ENCODE data around the gene BTBD17. TPM values are rescaled to one million over a fixed set of nuclear protein-coding genes. Genes with fewer than 3 reads are reported as not detected.

Gene BTBD17
- total RNA-seq, 2 experiments from 2014 or later: 0.18 TPM; not detected in 1

DNA sequence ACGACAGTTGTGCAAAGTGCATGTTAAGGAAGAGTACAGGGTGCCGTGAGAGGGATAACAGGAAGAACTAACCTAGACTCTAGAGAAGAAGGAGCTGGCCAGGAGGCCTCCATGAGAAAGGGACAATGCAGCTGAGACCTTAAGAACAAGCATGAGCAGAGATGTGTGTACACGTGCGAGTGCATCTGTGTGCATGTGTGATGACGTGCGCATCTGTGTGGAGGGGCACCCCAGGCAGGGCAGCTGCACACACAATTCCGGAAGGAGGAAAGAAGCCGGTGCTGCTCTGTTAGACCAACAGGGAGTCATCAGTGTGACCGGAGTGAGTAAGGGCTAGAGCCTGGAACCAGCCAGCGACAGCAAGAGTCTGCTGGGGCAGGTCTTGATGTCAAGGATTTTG, 43.3 kb downstream of the BTBD17 start:
- DNase-seq: no peak
- Mint-ChIP-seq H3K27ac (no peak overlapping the region), H3K4me1 (no peaks in the 10 kb centered on the region), H3K9me3 (no peaks in the 10 kb centered on the region), H3K36me3 (ENCODE audit: low read depth) (no peaks in the 10 kb centered on the region), H3K4me3 (no peak overlapping the region), H3K27me3 (peaks cover 21% of the 10 kb centered on the region)
- POLR2A ChIA-PET: no interaction called here
- CTCF ChIA-PET: interaction anchor here (1.8 kb wide), 1 partner anchor 12 kb away, joined by 5 read pairs; no protein-coding TSS in a partner anchor

DNA sequence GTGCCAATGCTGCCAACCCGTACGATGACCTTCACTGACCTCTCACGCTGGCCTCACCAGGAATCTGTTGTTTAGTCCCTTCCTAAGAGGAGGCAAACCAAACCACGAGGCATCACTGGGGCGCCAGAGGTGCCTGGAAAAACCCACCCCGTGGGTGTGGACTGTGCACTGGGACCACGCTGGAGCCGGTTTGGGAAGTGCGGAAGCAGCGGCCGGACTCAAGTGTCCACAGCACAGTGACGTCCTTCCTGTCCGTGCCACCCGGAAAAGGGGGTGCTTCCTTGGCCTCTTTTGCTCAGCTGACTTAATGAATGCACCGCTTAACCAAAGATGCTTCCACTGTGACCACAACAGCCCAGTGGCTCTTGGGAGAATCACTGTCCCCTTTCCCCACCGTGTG, 44.6 kb downstream of the BTBD17 start:
- Mint-ChIP-seq H3K27ac (no peak overlapping the region), H3K4me1 (no peaks in the 10 kb centered on the region), H3K9me3 (peaks cover 7% of the 10 kb centered on the region), H3K27me3 (peaks cover 16% of the 10 kb centered on the region), H3K36me3 (ENCODE audit: low read depth) (no peaks in the 10 kb centered on the region), H3K4me3 (no peak overlapping the region)
- no peak for DNase-seq
- POLR2A ChIA-PET: no interaction called here
- CTCF ChIA-PET: interaction anchor here (1.8 kb wide), 1 partner anchor 11 kb away, joined by 5 read pairs; no protein-coding TSS in a partner anchor

DNA sequence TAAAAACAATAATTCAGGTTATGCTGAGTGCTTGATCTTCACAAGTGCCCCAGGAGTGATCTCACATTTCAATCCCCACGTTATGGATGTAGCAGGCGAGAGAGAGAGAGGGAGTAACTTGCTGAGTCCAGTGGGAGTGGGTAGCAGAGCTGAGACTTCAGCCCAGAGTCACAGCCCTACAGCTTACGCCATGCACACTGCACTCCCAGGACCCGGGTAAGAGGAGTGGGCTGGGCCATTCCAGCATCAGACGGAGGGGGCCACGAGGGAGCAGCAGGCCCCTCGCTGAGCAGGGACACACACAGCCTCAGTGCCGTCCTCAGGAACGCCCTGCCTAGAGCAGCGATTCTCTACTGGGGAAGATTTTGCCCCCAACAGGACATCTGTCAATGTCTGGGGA, 45.4 kb downstream of the BTBD17 start:
- no peak for DNase-seq
- Mint-ChIP-seq H3K27me3 (peaks cover 10% of the 10 kb centered on the region), H3K4me3 (no peak overlapping the region), H3K36me3 (ENCODE audit: low read depth) (no peaks in the 10 kb centered on the region), H3K9me3 (peaks cover 7% of the 10 kb centered on the region), H3K4me1 (no peaks in the 10 kb centered on the region), H3K27ac (no peak overlapping the region)
- POLR2A ChIA-PET: no interaction called here
- CTCF ChIA-PET: no interaction called here

DNA sequence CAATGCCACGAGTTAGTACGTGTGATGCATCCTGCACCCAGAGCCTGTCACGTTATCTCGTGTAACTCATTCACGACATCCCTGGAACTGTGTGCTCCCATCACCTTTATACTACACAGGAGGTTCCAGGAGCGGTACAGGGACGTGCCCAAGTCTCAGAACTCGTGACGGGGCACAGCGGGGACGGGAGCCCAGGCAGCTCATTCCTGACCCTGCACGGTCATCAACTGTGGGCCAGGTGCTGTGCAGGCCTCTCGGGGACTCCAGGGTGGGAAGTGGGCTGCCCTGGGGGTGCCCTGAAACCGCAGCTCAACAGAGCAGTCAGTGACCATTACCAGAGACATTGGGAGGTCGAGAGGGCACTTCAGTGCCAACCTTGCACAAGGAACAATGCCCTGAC, 46.8 kb downstream of the BTBD17 start:
- Mint-ChIP-seq H3K27ac (no peak overlapping the region), H3K27me3 (no peaks in the 10 kb centered on the region), H3K9me3 (peaks cover 7% of the 10 kb centered on the region), H3K4me1 (no peaks in the 10 kb centered on the region), H3K4me3 (no peak overlapping the region), H3K36me3 (ENCODE audit: low read depth) (no peaks in the 10 kb centered on the region)
- no peak for DNase-seq
- ChIA-PET CTCF (no interaction called here), POLR2A (no interaction called here)

DNA sequence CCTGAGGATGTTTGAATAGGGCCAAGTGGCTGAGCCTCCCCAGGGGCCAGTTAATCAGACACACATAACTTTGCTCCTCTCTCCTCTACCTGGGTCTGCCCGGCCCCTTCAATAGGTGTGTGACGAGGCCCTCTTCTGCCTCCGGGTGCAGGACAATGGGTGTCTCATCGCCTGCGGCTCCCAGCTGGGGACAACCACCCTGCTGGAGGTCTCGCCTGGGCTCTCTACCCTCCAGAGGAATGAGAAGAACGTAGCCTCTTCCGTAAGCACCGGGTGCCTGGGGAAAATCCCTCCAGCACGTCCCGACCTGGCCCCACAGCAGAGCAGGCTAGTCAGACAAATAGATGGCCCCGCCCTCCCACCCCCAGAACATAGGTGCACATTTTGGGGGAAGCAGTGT, 51.8 kb downstream of the BTBD17 start:
- H3K36me3 Mint-ChIP-seq (ENCODE audit: low read depth): no peaks in the 10 kb centered on the region
- no peak overlapping the region for H3K27ac Mint-ChIP-seq
- H3K9me3 Mint-ChIP-seq: peaks cover 7% of the 10 kb centered on the region
- H3K4me3 Mint-ChIP-seq: no peak overlapping the region
- ChIA-PET POLR2A (no interaction called here), CTCF (no interaction called here)
- H3K4me1 Mint-ChIP-seq: peaks cover 24% of the 10 kb centered on the region
- H3K27me3 Mint-ChIP-seq: peaks cover 4% of the 10 kb centered on the region
- DNase-seq: no peak

DNA sequence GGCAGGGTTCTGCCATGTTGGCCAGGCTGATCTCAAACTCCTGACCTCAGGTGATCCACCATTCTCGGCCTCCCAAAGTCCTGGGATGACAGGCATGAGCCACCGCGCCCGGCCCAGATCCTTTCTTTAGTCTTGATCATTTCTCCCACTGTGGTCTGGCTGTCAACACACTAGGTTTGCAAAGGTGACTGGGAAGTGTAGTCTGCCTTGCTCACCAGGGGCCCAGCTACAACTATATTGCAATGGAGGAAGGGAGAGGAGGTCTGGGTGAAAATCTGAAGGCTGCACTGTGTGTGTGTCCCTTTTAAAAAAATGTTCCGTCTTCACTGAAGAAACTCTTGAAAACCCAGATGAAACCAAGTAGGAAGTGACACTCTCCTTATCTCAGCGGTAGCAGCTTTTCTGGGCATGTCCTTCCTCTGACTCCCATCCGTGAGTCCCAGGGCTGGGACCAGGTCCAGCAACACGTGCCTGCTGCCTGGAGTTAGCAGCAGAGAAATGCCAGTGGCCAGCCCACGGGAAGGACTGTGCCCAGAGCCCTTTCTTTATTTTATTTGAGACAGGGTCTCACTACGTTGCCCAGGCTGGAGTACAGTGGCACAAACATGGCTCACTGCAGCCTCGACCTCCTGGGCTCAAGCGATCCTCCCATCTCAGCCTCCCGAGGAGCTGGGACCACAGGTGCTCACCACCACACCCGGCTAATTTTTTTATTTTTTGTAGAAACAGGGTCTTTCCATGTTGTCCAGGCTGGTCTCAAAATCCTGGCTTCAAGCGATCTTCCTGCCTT, 53.5 kb downstream of the BTBD17 start:
- Mint-ChIP-seq H3K27ac (no peak overlapping the region), H3K4me3 (no peak overlapping the region)

More for the DNA sequence above, 53.5 kb downstream of the BTBD17 start:
- CTCF ChIA-PET: interaction anchor here (0.8 to 1.6 kb wide), 2 partner anchors 45 to 183 kb away, joined by 3 to 5 read pairs; no protein-coding TSS in a partner anchor
- Mint-ChIP-seq H3K27me3 (peaks cover 4% of the 10 kb centered on the region), H3K36me3 (ENCODE audit: low read depth) (no peaks in the 10 kb centered on the region), H3K4me1 (peaks cover 24% of the 10 kb centered on the region), H3K9me3 (peaks cover 7% of the 10 kb centered on the region)
- DNase-seq: no peak
- POLR2A ChIA-PET: no interaction called here

Other genes starting within 250 kb of the BTBD17 start
- 1,000 to 10,000 TPM; 1,064 to 1,066 TPM for gene RPL38, start 158.2 kb downstream of the BTBD17 start, total RNA-seq
- 10 to 100 TPM; 23.8 to 25.6 TPM for gene TTYH2, start 148.3 kb downstream of the BTBD17 start, total RNA-seq
- 1 to 10 TPM; 2.5 to 3.1 TPM for gene DNAI2, start 87.6 kb downstream of the BTBD17 start, total RNA-seq
- gene KIF19, start 35.6 kb downstream of the BTBD17 start, total RNA-seq: 1 to 10 TPM; 3.5 to 3.8 TPM
- under 1 TPM in 1 of 2 experiments, not detected in 1; 0.15 TPM for gene GPR142, start 5.6 kb upstream of the BTBD17 start, total RNA-seq
- 1 to 10 TPM in 1 of 2 experiments, under 1 TPM in 1; 0.68 to 1.2 TPM for gene GPRC5C, start 70.2 kb upstream of the BTBD17 start, total RNA-seq
- 10 to 100 TPM; 69.5 to 74.2 TPM for gene CD300A, start 104.8 kb upstream of the BTBD17 start, total RNA-seq
- not detected for gene CD300LB, start 169.6 kb upstream of the BTBD17 start, total RNA-seq
- gene CD300C, start 184.2 kb upstream of the BTBD17 start, total RNA-seq: 1 to 10 TPM; 3.9 to 4.1 TPM
- gene CD300H, start 205.6 kb upstream of the BTBD17 start, total RNA-seq: not detected
- gene CD300LD, start 230.4 kb upstream of the BTBD17 start, total RNA-seq: not detected

All from activated CD4-positive, alpha-beta memory T cell treated with anti-CD3 and anti-CD28 coated beads, Interleukin-2, amount 10 ng/mL, durations not matched to agents 7 days and 5 days (primary cell).